HG03442 (cell line): ENCODE measurements around the gene QRICH1.

Experiments used
- ATAC-seq: cut with Tn5 transposase; IDR thresholded peaks from one replicate; pipeline ENCODE4 v1.9.1; 2021; ENCODE audit warnings: mild to moderate bottlenecking, moderate library complexity; ENCODE audit not compliant: unreplicated experiment

QRICH1 gene

GRCh38 chr3:49034650-49035049, 59.2 kb downstream of the QRICH1 start:
- ATAC-seq, result no peak

DNA sequence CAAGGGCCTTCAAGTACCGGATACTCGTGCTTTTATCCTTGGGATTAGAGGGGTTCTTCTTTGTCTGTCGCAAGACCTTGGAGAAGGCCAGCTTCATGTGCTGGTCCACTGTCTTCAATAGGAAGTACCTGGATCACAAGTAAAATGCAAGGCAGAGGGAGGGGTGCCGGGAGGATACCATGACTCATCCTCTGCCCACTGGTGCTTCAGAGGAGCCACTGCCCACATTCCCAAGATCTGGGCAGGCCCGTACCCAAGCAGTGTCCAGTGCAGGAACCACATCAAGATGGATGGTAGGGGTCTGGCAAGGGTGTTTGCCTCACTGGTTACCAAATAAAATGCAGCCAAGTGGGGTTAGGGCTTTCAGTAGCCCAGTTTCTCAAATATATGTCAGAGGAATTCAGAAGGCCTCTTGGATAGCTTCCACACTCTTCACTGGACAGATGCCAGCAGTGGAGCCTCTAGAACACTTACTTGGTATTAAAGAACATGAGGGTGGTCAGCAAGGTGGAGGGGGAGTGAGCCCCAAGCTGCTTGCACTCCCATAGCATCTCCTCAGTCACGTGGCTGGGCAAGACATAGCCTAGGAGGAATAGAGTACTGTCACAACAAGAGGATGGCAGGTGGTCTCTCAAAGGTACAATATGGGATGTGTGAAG, 61.1 kb downstream of the QRICH1 start:
- no peak for ATAC-seq

DNA sequence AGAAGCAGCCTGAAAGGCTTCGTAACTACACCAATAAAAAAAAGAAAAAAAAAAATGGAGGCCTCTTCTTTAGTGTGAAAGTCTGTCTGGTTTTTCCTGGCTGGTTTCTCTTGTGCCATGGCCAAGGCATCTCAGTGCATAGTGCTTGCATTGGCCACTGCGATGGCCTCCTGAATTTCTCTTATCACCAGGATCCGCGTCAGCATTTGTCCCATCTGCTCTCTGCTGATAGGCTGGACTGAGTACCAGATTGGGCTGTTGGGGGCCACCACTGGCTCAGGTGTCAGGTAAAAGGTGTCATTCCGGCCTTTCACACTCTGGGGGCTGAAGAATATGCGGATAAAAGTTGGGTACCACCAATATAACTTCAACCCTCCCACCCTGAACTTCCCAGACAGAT, 63.5 kb downstream of the QRICH1 start:
- no peak for ATAC-seq

DNA sequence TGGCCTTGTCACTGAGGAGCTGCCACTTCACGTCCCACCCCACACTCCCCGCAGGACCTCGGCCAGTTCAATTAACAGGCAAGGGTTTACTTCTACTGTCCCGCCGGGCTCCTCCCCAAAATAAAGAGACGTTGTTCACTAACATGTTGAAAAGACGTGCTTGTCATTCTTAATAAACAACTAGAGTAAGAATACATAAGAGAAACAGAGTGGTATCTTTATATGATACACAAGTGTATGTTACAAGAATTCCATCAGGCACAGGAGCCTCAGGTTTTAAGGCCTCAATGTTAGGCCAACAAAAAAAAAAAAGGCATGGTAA, 64.3 kb downstream of the QRICH1 start:
- ATAC-seq, result no peak

- ATAC-seq, result peak; percentile 83
These were observed 65.0 kb downstream of the QRICH1 start, which contains the start of gene IMPDH2 for GRCh38 chr3:49028673-49029562. IMPDH2 (minus strand) TSS chr3:49029398; CDS start chr3:49029350, 48 bp downstream.

- ATAC-seq, result no peak
These were observed 65.6 kb downstream of the QRICH1 start for GRCh38 chr3:49028298-49028672.

DNA sequence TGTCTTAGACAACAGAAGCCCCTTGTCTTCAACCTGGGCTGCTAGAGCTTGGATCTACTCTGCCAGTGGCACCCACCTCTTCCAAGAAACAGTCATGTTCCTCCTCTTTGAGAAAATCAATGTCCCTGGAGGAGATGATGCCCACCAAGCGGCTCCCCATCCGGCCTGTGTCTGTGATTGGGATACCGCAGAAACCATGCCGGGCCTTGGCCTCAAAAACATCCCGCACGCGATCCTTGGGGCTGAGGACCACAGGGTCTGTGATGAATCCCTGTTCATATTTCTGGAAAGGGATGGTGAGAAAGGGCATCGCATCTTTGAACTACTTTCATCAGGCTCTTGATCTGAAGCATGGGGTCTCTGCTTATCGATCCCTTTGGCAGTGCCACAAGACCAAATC, 66.2 kb downstream of the QRICH1 start:
- ATAC-seq, result no peak

GRCh38 chr3:49026536-49026935, 67.3 kb downstream of the QRICH1 start:
- no peak for ATAC-seq

- ATAC-seq, result no peak
These were observed 67.9 kb downstream of the QRICH1 start for GRCh38 chr3:49025793-49026520.

DNA sequence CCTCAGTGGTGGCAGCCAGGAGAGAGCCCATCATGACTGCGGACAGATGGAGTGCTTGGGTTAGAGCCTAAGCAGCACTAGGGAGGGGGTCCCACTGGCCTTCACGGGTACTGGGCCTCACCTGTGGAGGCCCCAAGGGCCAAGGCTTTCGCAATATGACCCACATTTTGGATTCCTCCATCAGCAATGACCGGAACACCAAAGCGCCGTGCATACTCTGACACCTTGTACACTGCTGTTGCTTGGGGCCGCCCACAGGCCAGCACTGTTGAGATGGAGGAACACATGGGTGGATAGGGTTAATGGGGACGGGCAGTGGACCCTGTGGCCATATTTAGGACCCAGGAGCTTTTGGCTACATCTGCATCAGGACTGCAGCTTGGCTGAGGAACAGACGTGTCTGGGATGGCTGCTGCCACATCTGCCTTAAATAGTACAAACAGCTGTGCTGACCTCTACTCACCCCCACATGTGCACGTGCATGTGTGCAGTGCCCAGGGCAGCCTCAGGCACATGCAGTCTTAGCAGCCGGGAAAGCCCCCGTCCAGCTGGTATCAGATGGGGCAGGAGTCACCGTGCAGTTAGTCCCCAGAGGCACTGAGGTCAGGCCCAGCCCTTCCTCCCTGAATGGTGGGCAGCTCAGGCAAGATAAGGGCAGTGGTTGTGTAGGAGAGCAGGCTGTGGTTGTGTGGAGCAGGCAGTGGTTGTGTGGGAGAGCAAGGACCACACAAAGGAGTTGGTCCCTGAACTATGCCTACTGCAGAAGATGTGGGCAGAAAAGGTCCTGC, 68.7 kb downstream of the QRICH1 start:
- ATAC-seq, result no peak

DNA sequence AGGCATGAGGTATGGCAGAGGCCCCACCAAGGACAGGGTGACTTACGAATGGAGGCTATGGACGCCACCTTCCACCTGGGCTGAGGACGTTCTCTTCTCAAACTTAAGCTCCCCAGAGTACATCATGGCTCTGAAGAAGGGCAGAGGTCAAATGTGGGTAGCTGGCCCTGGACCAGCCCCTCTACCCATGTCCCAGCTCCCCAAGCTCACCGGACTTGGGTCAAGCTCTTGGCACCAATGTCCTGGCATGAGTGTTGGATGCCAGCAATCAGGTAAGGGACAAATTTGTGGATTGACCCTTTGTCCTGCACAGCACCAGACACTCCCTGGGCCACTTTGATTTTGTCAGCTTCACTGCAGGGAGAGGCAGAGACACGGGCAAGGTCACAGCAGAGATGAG, 69.4 kb downstream of the QRICH1 start:
- ATAC-seq, result no peak

- ATAC-seq, result no peak
These were observed 70.1 kb downstream of the QRICH1 start for GRCh38 chr3:49023775-49024174.

DNA sequence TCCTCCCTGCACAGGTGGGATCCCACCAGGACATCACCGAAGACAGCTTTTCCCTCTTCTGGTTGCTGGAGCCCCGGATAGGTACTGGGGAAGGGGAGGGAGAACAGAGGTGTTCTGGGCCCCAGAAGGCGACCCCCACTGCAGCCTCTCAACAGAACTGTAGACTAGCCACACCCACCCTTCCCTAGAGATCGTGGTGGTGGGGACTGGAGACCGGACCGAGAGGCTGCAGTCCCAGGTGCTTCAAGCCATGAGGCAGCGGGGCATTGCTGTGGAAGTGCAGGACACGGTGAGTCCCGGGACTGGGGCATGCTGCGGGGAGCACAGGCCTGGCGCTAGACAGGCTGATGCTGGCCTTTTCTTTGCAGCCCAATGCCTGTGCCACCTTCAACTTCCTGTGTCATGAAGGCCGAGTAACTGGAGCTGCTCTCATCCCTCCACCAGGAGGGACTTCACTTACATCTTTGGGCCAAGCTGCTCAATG, 71.1 kb downstream of the QRICH1 start:
- ATAC-seq, result no peak

GRCh38 chr3:49021813-49022687, 71.8 kb downstream of the QRICH1 start, which contains the start of gene NDUFAF3:
NDUFAF3 (plus strand) TSS chr3:49022121; CDS start chr3:49022145, 24 bp downstream.
- ATAC-seq, result peak; percentile 57

GRCh38 chr3:49021213-49021812, 72.6 kb downstream of the QRICH1 start:
- peak; percentile 46 for ATAC-seq

DNA sequence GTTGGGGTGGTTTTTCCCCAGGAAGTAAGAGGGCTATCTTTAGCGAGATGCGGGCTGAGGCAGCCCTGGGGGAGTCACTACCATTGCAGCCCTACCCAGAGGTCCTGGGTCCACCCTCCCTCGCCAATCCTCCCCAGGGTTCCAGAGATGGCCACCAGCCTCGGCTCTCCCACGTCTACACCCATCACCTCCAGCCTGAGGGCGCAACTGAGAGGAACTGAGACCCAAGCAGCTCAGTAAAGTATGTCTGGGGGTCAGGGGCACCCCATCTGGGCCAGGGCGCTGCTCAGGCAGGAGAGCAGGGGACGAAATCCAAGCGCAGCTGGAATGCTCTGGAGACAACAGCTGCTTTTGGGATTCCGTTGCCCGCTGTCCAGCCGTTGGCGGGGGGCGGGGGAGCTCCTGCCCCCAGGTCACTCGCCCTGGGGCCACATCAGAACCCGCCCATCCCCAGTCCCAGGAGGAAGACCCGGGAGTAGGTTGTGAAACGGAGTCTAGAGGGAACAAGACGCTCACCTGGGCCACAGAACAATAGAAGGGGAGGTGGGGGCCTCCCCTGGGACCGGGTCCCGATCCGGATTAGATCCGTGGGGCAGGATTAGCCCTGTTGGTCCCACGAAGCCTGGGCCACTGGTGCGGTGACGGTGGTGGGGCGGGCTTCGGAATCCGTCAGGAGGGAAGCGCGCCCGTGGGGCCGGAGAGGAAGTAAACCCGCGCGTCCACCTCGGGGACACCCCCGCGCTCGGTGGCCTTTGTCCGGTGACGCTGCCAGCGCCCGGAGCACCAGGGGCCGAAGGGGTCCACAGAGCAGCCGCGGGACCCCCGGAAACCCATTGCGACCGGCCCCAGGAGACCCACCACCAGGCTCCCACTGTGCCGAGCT, 73.3 kb downstream of the QRICH1 start:
- no peak for ATAC-seq

- no peak for ATAC-seq
These were observed 73.9 kb downstream of the QRICH1 start for GRCh38 chr3:49019941-49020329.

DNA sequence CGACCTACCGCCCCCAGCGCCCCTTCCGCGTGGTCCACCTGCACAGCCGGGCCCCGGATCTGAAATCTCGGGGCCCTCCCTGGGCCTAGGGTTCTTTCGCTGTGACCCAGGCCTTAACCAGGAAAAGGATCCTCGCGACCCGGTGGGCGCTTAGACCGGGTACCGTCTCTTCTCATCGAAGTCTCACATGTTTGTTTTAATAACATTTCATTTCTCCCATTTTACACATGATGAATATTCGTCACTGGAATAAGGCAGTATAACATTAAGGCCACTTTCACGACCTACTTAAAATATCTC, 75.2 kb downstream of the QRICH1 start:
- ATAC-seq, result no peak
